Liver (tissue), 9 donors: Measurements from ENCODE around the gene ORC6. TPM values are rescaled to one million over a fixed set of nuclear protein-coding genes. Genes with fewer than 3 reads are reported as not detected.

Experiments
- DNase-seq: peaks from one replicate; pipeline ENCODE4 v3.0.0-alpha.2; 2017; ENCODE audit warnings: low spot score
- H3K27ac ChIP-seq, 2 donors: one replicate each; pipeline ENCODE4 v1.7.0; 2013; ENCODE audit warnings: inconsistent platforms in 2 of 2, low read length in 2 of 2, control low read depth in 1 of 2, low read depth in 1 of 2, mild to moderate bottlenecking in 1 of 2
- H3K27me3 ChIP-seq, 4 donors: one replicate each; pipeline versions ENCODE4 v1.6.1 to v1.7.0; 2013; ENCODE audit warnings: low read length in 3 of 4, inconsistent platforms in 1 of 4, mild to moderate bottlenecking in 1 of 4, moderate library complexity in 1 of 4; ENCODE audit not compliant: control insufficient read depth in 4 of 4, insufficient read depth in 4 of 4
- H3K36me3 ChIP-seq, 4 donors: one replicate each; pipeline versions ENCODE4 v1.6.1 to v1.7.0; 2013; ENCODE audit warnings: low read length in 3 of 4, mild to moderate bottlenecking in 3 of 4, low read depth in 1 of 4, moderate library complexity in 1 of 4; ENCODE audit not compliant: control insufficient read depth in 4 of 4, insufficient read depth in 3 of 4
- H3K4me1 ChIP-seq, 4 donors: one replicate each; pipeline versions ENCODE4 v1.6.1 to v1.7.0; 2013; ENCODE audit warnings: low read length in 3 of 4, mild to moderate bottlenecking in 3 of 4, moderate library complexity in 1 of 4; ENCODE audit not compliant: control insufficient read depth in 4 of 4, insufficient read depth in 4 of 4
- H3K4me3 ChIP-seq, 3 donors: one replicate each; pipeline versions ENCODE4 v1.6.1 to v1.7.0; 2013; ENCODE audit warnings: low read length in 3 of 3, control low read depth in 1 of 3, low read depth in 1 of 3, mild to moderate bottlenecking in 1 of 3
- H3K9ac ChIP-seq, 2 donors: one replicate each; pipeline ENCODE4 v1.7.0; 2013; ENCODE audit warnings: low read length in 2 of 2, mild to moderate bottlenecking in 2 of 2, moderate library complexity in 2 of 2, control low read depth in 1 of 2, low read depth in 1 of 2
- H3K9me3 ChIP-seq, 4 donors: one replicate each; pipeline versions ENCODE4 v1.6.1 to v1.7.0; 2013; ENCODE audit warnings: low read length in 3 of 4; ENCODE audit not compliant: control insufficient read depth in 4 of 4
- EGR1 ChIP-seq, 2 donors: IDR thresholded peaks; 2 replicates each; pipeline ENCODE4 v1.6.1; 2016 to 2018; ENCODE audit warnings: antibody characterized with exemption in 2 of 2, low read depth in 2 of 2
- FOXA2 ChIP-seq: IDR thresholded peaks from 2 replicates; pipeline ENCODE4 v1.6.1; 2016; ENCODE audit warnings: antibody characterized with exemption
- GABPA ChIP-seq, 2 donors: IDR thresholded peaks in 1 of 2; conservative IDR thresholded peaks in 1 of 2; 2 replicates each; pipeline ENCODE4 v1.6.1; 2016; ENCODE audit warnings: antibody characterized with exemption in 2 of 2, mild to moderate bottlenecking in 1 of 2, moderate library complexity in 1 of 2
- HNF4A ChIP-seq, 2 donors: conservative IDR thresholded peaks; 2 replicates each; pipeline ENCODE4 v1.6.1; 2016; ENCODE audit warnings: antibody characterized with exemption in 2 of 2, mild to moderate bottlenecking in 2 of 2
- HNF4G ChIP-seq: IDR thresholded peaks from 2 replicates; pipeline ENCODE4 v1.6.1; 2016; ENCODE audit warnings: antibody characterized with exemption
- JUND ChIP-seq, 2 donors: IDR thresholded peaks; 2 replicates each; pipeline ENCODE4 v1.6.1; 2016; ENCODE audit warnings: antibody characterized with exemption in 2 of 2
- NR2F2 ChIP-seq: IDR thresholded peaks from 2 replicates; pipeline ENCODE4 v1.6.1; 2016; ENCODE audit warnings: antibody characterized with exemption
- RAD21 ChIP-seq, 2 donors: IDR thresholded peaks; 2 replicates each; pipeline ENCODE4 v1.6.1; 2016; ENCODE audit warnings: antibody characterized with exemption in 2 of 2, mild to moderate bottlenecking in 2 of 2
- RXRA ChIP-seq, 2 donors: IDR thresholded peaks; 2 replicates each; pipeline ENCODE4 v1.6.1; 2017 to 2018; ENCODE audit warnings: antibody characterized with exemption in 2 of 2, mild to moderate bottlenecking in 1 of 2
- SP1 ChIP-seq: IDR thresholded peaks from 2 replicates; pipeline ENCODE4 v1.6.1; 2018; ENCODE audit warnings: antibody characterized with exemption, mild to moderate bottlenecking
- TAF1 ChIP-seq: conservative IDR thresholded peaks from 2 replicates; pipeline ENCODE4 v1.6.1; 2016; ENCODE audit warnings: antibody characterized with exemption, mild to moderate bottlenecking
- YY1 ChIP-seq: IDR thresholded peaks from 2 replicates; pipeline ENCODE4 v1.6.1; 2016; ENCODE audit warnings: antibody characterized with exemption, mild to moderate bottlenecking
- WGBS: extraction: QIAGEN DNeasy Blood & Tissue Kit; methylation state at CpG from one replicate; pipeline ENCODE4 v1.1.7; 2013; 5-methylcytosine and 5-hydroxymethylcytosine counted together
- polyA plus RNA-seq, 2 donors: library from polyadenylated mRNA; stranded (reverse) in 1 of 2; unstranded in 1 of 2; fragments of 200-250 nt in 1 of 2; fragments of >200 nt in 1 of 2; fragmentation: Nextera tagmentation in 1 of 2; extraction: Ambion mirVana in 1 of 2; gene quantifications; one replicate each; pipeline versions ENCODE4 v1.2.1 to v1.2.3, GENCODE V29; 2013 to 2015
- total RNA-seq, 2 donors: library from RNA; depleted of rRNA; stranded (reverse); fragments of >200 nt; gene quantifications; one replicate each; pipeline ENCODE4 v1.2.3, GENCODE V29; 2014
- TF ChIP-seq, protein P1 (sequence below): IDR thresholded peaks from 2 replicates; pipeline ENCODE4 v1.6.1; 2016; ENCODE audit warnings: antibody characterized with exemption
- TF ChIP-seq, protein P2 (sequence below): IDR thresholded peaks from 2 replicates; pipeline ENCODE4 v1.6.1; 2016; ENCODE audit warnings: antibody characterized with exemption, mild to moderate bottlenecking
- TF ChIP-seq, protein P3 (sequence below): IDR thresholded peaks from 2 replicates; pipeline ENCODE4 v1.6.1; 2016; ENCODE audit warnings: antibody characterized with exemption
- TF ChIP-seq, protein P4 (sequence below): IDR thresholded peaks from 2 replicates; pipeline ENCODE4 v1.6.1; 2016; ENCODE audit warnings: antibody characterized with exemption
- TF ChIP-seq, protein P5 (sequence below): fragments of 150-350 bp; IDR thresholded peaks from 2 replicates; pipeline ENCODE4 v1.5.1; 2017; ENCODE audit warnings: improper control_type of control experiment, low read depth, low read length; ENCODE audit not compliant: missing input control
- donor health status: healthy.
- donor health status: healthy.
- donor health status: healthy.
- donor health status: healthy.
- donor health status: healthy.

The ORC6 gene
- total and polyA plus RNA-seq, 4 donors, result 0.56 to 16.8 (median 0.98) TPM

DNA sequence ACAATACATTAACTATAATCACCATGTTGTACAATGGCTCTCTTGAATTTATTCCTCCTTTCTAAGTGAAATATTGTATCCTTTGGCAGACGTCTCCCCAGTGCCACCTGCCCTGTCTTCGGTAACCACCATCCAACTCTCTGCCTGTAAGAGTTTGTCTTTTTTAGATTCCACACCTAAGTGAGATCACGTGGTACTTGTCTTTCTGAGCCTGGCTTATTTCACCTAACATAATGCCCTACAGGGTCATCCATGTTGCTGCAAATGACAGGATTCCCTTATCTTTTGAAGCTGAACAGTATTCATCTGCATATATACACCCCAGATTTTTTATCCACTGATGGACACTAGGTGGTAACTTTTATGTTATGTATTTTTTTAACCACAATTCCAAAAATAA is 24.2 kb downstream of the ORC6 start:
- no peak overlapping the region for H3K27ac ChIP-seq
- peaks cover 0 to 3% (median 0%) of the 10 kb centered on the region in 4 donors for H3K9me3 ChIP-seq
- 81% methylated on average over 3 of the region's 3 CpGs for WGBS
- no peak overlapping the region for H3K4me3 ChIP-seq
- TF ChIP-seq, protein P1, sequence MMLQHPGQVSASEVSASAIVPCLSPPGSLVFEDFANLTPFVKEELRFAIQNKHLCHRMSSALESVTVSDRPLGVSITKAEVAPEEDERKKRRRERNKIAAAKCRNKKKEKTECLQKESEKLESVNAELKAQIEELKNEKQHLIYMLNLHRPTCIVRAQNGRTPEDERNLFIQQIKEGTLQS, result no peak
- TF ChIP-seq, protein P2, sequence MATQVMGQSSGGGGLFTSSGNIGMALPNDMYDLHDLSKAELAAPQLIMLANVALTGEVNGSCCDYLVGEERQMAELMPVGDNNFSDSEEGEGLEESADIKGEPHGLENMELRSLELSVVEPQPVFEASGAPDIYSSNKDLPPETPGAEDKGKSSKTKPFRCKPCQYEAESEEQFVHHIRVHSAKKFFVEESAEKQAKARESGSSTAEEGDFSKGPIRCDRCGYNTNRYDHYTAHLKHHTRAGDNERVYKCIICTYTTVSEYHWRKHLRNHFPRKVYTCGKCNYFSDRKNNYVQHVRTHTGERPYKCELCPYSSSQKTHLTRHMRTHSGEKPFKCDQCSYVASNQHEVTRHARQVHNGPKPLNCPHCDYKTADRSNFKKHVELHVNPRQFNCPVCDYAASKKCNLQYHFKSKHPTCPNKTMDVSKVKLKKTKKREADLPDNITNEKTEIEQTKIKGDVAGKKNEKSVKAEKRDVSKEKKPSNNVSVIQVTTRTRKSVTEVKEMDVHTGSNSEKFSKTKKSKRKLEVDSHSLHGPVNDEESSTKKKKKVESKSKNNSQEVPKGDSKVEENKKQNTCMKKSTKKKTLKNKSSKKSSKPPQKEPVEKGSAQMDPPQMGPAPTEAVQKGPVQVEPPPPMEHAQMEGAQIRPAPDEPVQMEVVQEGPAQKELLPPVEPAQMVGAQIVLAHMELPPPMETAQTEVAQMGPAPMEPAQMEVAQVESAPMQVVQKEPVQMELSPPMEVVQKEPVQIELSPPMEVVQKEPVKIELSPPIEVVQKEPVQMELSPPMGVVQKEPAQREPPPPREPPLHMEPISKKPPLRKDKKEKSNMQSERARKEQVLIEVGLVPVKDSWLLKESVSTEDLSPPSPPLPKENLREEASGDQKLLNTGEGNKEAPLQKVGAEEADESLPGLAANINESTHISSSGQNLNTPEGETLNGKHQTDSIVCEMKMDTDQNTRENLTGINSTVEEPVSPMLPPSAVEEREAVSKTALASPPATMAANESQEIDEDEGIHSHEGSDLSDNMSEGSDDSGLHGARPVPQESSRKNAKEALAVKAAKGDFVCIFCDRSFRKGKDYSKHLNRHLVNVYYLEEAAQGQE, result no peak
- TF ChIP-seq, protein P3, sequence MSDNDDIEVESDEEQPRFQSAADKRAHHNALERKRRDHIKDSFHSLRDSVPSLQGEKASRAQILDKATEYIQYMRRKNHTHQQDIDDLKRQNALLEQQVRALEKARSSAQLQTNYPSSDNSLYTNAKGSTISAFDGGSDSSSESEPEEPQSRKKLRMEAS, result no peak
- no peak for TF ChIP-seq YY1
- TF ChIP-seq, protein P4, sequence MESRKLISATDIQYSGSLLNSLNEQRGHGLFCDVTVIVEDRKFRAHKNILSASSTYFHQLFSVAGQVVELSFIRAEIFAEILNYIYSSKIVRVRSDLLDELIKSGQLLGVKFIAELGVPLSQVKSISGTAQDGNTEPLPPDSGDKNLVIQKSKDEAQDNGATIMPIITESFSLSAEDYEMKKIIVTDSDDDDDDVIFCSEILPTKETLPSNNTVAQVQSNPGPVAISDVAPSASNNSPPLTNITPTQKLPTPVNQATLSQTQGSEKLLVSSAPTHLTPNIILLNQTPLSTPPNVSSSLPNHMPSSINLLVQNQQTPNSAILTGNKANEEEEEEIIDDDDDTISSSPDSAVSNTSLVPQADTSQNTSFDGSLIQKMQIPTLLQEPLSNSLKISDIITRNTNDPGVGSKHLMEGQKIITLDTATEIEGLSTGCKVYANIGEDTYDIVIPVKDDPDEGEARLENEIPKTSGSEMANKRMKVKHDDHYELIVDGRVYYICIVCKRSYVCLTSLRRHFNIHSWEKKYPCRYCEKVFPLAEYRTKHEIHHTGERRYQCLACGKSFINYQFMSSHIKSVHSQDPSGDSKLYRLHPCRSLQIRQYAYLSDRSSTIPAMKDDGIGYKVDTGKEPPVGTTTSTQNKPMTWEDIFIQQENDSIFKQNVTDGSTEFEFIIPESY, result no peak
- TF ChIP-seq TAF1, result no peak
- TF ChIP-seq RXRA (IDR thresholded peaks at IDR 0.05), result no peak
- no peak for TF ChIP-seq SP1
- no peak for TF ChIP-seq HNF4G
- no peak for TF ChIP-seq GABPA (IDR thresholded peaks at IDR 0.05 in 1 of 2, conservative IDR thresholded peaks at IDR 0.05 in 1 of 2)
- TF ChIP-seq, protein P5, sequence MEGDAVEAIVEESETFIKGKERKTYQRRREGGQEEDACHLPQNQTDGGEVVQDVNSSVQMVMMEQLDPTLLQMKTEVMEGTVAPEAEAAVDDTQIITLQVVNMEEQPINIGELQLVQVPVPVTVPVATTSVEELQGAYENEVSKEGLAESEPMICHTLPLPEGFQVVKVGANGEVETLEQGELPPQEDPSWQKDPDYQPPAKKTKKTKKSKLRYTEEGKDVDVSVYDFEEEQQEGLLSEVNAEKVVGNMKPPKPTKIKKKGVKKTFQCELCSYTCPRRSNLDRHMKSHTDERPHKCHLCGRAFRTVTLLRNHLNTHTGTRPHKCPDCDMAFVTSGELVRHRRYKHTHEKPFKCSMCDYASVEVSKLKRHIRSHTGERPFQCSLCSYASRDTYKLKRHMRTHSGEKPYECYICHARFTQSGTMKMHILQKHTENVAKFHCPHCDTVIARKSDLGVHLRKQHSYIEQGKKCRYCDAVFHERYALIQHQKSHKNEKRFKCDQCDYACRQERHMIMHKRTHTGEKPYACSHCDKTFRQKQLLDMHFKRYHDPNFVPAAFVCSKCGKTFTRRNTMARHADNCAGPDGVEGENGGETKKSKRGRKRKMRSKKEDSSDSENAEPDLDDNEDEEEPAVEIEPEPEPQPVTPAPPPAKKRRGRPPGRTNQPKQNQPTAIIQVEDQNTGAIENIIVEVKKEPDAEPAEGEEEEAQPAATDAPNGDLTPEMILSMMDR, result no peak
- no peak for TF ChIP-seq NR2F2
- TF ChIP-seq HNF4A (conservative IDR thresholded peaks at IDR 0.05), result no peak
- TF ChIP-seq RAD21 (IDR thresholded peaks at IDR 0.05), result no peak
- TF ChIP-seq JUND (IDR thresholded peaks at IDR 0.05), result no peak
- TF ChIP-seq EGR1 (IDR thresholded peaks at IDR 0.05; ENCODE audit: low read depth in 2 of 2), result no peak
- no peak for TF ChIP-seq FOXA2
- no peaks in the 10 kb centered on the region for H3K36me3 ChIP-seq
- no peaks in the 10 kb centered on the region for H3K4me1 ChIP-seq
- H3K27me3 ChIP-seq, result no peaks in the 10 kb centered on the region
- H3K9ac ChIP-seq, result no peak overlapping the region
- no peak for DNase-seq
